T-helper 2 cell treated with Interferon-gamma antibody and Interleukin-4, amounts not matched to agents 5 μg/mL and 100 μg/mL, for 36 hours (primary cell): ENCODE results near the gene TOB1.

Experiments
- DNase-seq: peaks from one replicate; pipeline ENCODE4 v3.0.0; 2021; ENCODE audit warnings: low spot score
- H3K27ac Mint-ChIP-seq: one replicate; pipeline ENCODE4 v1.8.0; 2021; ENCODE audit warnings: mild to moderate bottlenecking, mixed read lengths
- H3K27me3 Mint-ChIP-seq: one replicate; pipeline ENCODE4 v1.8.0; 2021; ENCODE audit warnings: low read depth, mixed read lengths
- H3K36me3 Mint-ChIP-seq: one replicate; pipeline ENCODE4 v1.8.0; 2021; ENCODE audit warnings: low read depth, mixed read lengths
- H3K4me1 Mint-ChIP-seq: one replicate; pipeline ENCODE4 v1.8.0; 2021; ENCODE audit warnings: low read depth, mixed read lengths
- H3K4me3 Mint-ChIP-seq: one replicate; pipeline ENCODE4 v1.8.0; 2022; ENCODE audit warnings: mild to moderate bottlenecking, moderate library complexity, mixed read lengths
- H3K9me3 Mint-ChIP-seq: one replicate; pipeline ENCODE4 v1.8.0; 2021; ENCODE audit warnings: mixed read lengths

TOB1 gene

DNA sequence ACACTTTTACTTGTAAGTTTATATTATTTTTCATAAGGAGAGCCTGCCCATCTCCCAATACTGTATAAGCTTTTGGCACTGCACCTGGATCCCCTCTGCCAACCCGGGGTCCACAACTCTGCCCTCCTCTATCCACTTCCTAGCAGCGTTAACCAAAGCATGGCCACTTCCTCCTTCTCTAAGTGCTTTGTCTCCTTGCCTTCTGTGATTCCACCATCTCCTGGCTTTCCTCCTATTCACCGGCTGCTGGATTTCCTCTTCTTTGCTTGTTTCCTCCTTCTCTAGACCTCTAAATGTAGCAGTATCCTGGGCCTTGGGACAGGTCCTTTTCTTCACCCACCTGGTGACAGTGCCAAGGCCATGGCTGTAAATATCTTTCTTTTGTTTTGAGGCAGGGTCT lies 50.8 kb downstream of the TOB1 start:
- H3K4me3 Mint-ChIP-seq = no peak overlapping the region
- H3K27ac Mint-ChIP-seq = no peak overlapping the region
- H3K36me3 Mint-ChIP-seq = no peaks in the 10 kb centered on the region
- H3K4me1 Mint-ChIP-seq = peaks cover 6% of the 10 kb centered on the region
- H3K27me3 Mint-ChIP-seq = peaks cover 19% of the 10 kb centered on the region
- no peak for DNase-seq
- H3K9me3 Mint-ChIP-seq = no peaks in the 10 kb centered on the region

- Mint-ChIP-seq H3K27ac (no peak overlapping the region), H3K27me3 (peaks cover 18% of the 10 kb centered on the region)
- no peak for DNase-seq
Observed at GRCh38 chr17:50813583-50813982, 52.6 kb downstream of the TOB1 start.

More at GRCh38 chr17:50813583-50813982, 52.6 kb downstream of the TOB1 start:
- Mint-ChIP-seq H3K9me3 (no peaks in the 10 kb centered on the region), H3K4me1 (no peaks in the 10 kb centered on the region), H3K36me3 (no peaks in the 10 kb centered on the region), H3K4me3 (no peak overlapping the region)
